HepG2 (cell line): ENCODE measurements around the gene CARHSP1. TPM values are rescaled to one million over a fixed set of nuclear protein-coding genes. Genes with fewer than 3 reads are reported as not detected.
A peak's percentile ranks its signal among the peaks of the same experiment; 100 is the strongest.

ENCODE experiments used
- ARID3A ChIP-seq: IDR thresholded peaks from 2 replicates; pipeline ENCODE4 v1.6.1; 2012; ENCODE audit warnings: low read depth, low read length, improper control_type of control experiment
- ATF5 ChIP-seq: sonication (generic); formaldehyde crosslinking; IDR thresholded peaks from 2 replicates; pipeline ENCODE4 v1.4.0; 2020; ENCODE audit warnings: mild to moderate bottlenecking, low read depth, missing genetic modification reagents
- ATF7-NPFF ChIP-seq: sonication (generic); formaldehyde crosslinking; IDR thresholded peaks from 2 replicates; pipeline ENCODE4 v1.8.1; 2023; ENCODE audit warnings: mild to moderate bottlenecking, low read depth, missing genetic modification reagents, moderate library complexity
- BORCS8-MEF2B ChIP-seq: sonication (generic); formaldehyde crosslinking; IDR thresholded peaks from 2 replicates; pipeline ENCODE4 v1.8.0; 2022; ENCODE audit warnings: mild to moderate bottlenecking, missing genetic modification reagents
- FOSL1 ChIP-seq: sonication (generic); formaldehyde crosslinking; IDR thresholded peaks from 2 replicates; pipeline ENCODE4 v1.9.0; 2021; ENCODE audit warnings: missing genetic modification reagents, borderline replicate concordance
- HCFC1 ChIP-seq: fragments of 150-350 bp; IDR thresholded peaks from 2 replicates; pipeline ENCODE4 v1.6.1; 2014; ENCODE audit warnings: low read depth, low read length
- HNRNPUL1 ChIP-seq: fragments of 200-400 bp; formaldehyde crosslinking; IDR thresholded peaks from 2 replicates; pipeline ENCODE4 v1.6.1; 2017; ENCODE audit warnings: low read depth, mild to moderate bottlenecking, low read length, moderate library complexity
- KLF12 ChIP-seq: sonication (generic); formaldehyde crosslinking; IDR thresholded peaks from 2 replicates; pipeline ENCODE4 v1.4.0; 2020; ENCODE audit warnings: missing genetic modification reagents, borderline replicate concordance
- MLXIP ChIP-seq: sonication (generic); formaldehyde crosslinking; IDR thresholded peaks from 2 replicates; pipeline ENCODE4 v1.9.0; 2021; ENCODE audit warnings: missing genetic modification reagents, borderline replicate concordance
- NFATC3 ChIP-seq: sonication (generic); formaldehyde crosslinking; IDR thresholded peaks from 2 replicates; pipeline ENCODE4 v1.5.1; 2020; ENCODE audit warnings: mild to moderate bottlenecking, missing genetic modification reagents
- NFE2 ChIP-seq: sonication (generic); formaldehyde crosslinking; IDR thresholded peaks from 2 replicates; pipeline ENCODE4 v1.4.0; 2020; ENCODE audit warnings: missing genetic modification reagents
- PRMT3 ChIP-seq: sonication (generic); formaldehyde crosslinking; IDR thresholded peaks from 2 replicates; pipeline ENCODE4 v1.8.1; 2022; ENCODE audit warnings: low read depth, mild to moderate bottlenecking, moderate library complexity, missing genetic modification reagents, borderline replicate concordance
- SKI ChIP-seq: fragments of 450-650 bp; IDR thresholded peaks from one replicate; pipeline ENCODE4 v1.6.1; 2018; ENCODE audit warnings: mild to moderate bottlenecking; ENCODE audit not compliant: partially characterized antibody
- SOX6 ChIP-seq, 2 experiments: fragments of 450-650 bp in 1 of 2; sonication (generic) in 1 of 2; formaldehyde crosslinking in 1 of 2; IDR thresholded peaks; 2 replicates each; pipeline versions ENCODE4 v1.4.0 to v1.6.1; 2017 to 2020; ENCODE audit warnings: antibody characterized with exemption in 1 of 2, mild to moderate bottlenecking in 1 of 2, missing genetic modification reagents in 1 of 2
- ZBTB8A ChIP-seq: sonication (generic); formaldehyde crosslinking; IDR thresholded peaks from 2 replicates; pipeline ENCODE4 v1.4.0; 2020; ENCODE audit warnings: mild to moderate bottlenecking, low read depth, missing genetic modification reagents, borderline replicate concordance
- ZFP91 ChIP-seq: sonication (generic); formaldehyde crosslinking; IDR thresholded peaks from 2 replicates; pipeline ENCODE4 v1.9.0; 2022; ENCODE audit warnings: missing genetic modification reagents, mild to moderate bottlenecking, borderline replicate concordance
- ZNF225 ChIP-seq: sonication (generic); formaldehyde crosslinking; IDR thresholded peaks from 2 replicates; pipeline ENCODE4 v1.4.0; 2020; ENCODE audit warnings: mild to moderate bottlenecking, missing genetic modification reagents
- ZNF333 ChIP-seq: sonication (generic); formaldehyde crosslinking; IDR thresholded peaks from 2 replicates; pipeline ENCODE4 v1.4.0; 2020; ENCODE audit warnings: mild to moderate bottlenecking, missing genetic modification reagents, borderline replicate concordance
- ZNF33B ChIP-seq: sonication (generic); formaldehyde crosslinking; IDR thresholded peaks from 2 replicates; pipeline ENCODE4 v1.5.1; 2020; ENCODE audit warnings: mild to moderate bottlenecking, missing genetic modification reagents
- ZNF556 ChIP-seq: sonication (generic); formaldehyde crosslinking; IDR thresholded peaks from 2 replicates; pipeline ENCODE4 v1.4.0; 2020; ENCODE audit warnings: mild to moderate bottlenecking, missing genetic modification reagents, borderline replicate concordance
- ZNF562 ChIP-seq: sonication (generic); formaldehyde crosslinking; IDR thresholded peaks from 2 replicates; pipeline ENCODE4 v1.8.0; 2022; ENCODE audit warnings: missing genetic modification reagents, borderline replicate concordance
- ZNF564 ChIP-seq: sonication (generic); formaldehyde crosslinking; IDR thresholded peaks from 2 replicates; pipeline ENCODE4 v1.8.1; 2023; ENCODE audit warnings: mild to moderate bottlenecking, missing genetic modification reagents
- polyA plus RNA-seq, 8 experiments: library from polyadenylated mRNA; depleted of rRNA in 3 of 8; stranded (reverse) in 7 of 8; unstranded in 1 of 8; fragments of >200 nt; fragmentation: Illumina TruSeq in 4 of 8; extraction: Trizol in 4 of 8; gene quantifications; 2 replicates each; pipeline versions ENCODE4 v1.2.1 to v1.2.3, GENCODE V29; 2011 to 2016; ENCODE audit warnings: low read depth in 4 of 8, missing spikeins in 1 of 8, mixed read lengths in 1 of 8; ENCODE audit not compliant: insufficient read depth in 1 of 8
- total RNA-seq, 5 experiments: library from RNA; depleted of rRNA; stranded (reverse); fragments of >200 nt; fragmentation: Illumina TruSeq; extraction: Trizol; gene quantifications; 2 replicates each; pipeline ENCODE4 v1.2.3, GENCODE V29; 2016; ENCODE audit warnings: low read depth in 1 of 5

The CARHSP1 gene
- total and polyA plus RNA-seq, 2 of the 13 experiments (the other 11 are each of a cell fraction or from before 2014, with no cell fraction given): 173 to 345 TPM

GRCh38 chr16:8869212-8869987, 594 bp upstream of the CARHSP1 start (continued):
- TF ChIP-seq ARID3A (no peak), ZNF556 (CRISPR knock-in tag) (no peak; the same call in 1 of the 2 replicates), BORCS8-MEF2B (CRISPR knock-in tag) (no peak), MLXIP (CRISPR knock-in tag) (no peak), NFE2 (CRISPR knock-in tag) (no peak), ZNF225 (CRISPR knock-in tag) (no peak), ZNF564 (CRISPR knock-in tag) (no peak), ZNF562 (no peak), SOX6 (IDR thresholded peaks at IDR 0.05) (no peak), SOX6 (CRISPR knock-in tag; IDR thresholded peaks at IDR 0.05) (no peak), ATF7-NPFF (CRISPR knock-in tag) (no peak), SKI (no peak), NFATC3 (CRISPR knock-in tag) (no peak), ZNF333 (CRISPR knock-in tag) (peak; percentile 34; the same call in 1 of the 2 replicates), FOSL1 (CRISPR knock-in tag) (no peak), ZFP91 (CRISPR knock-in tag) (no peak), PRMT3 (CRISPR knock-in tag) (0 out of 2 replicates have a peak, but pooled peaks have one; percentile 1), HCFC1 (no peak), KLF12 (CRISPR knock-in tag) (peak; percentile 66), HNRNPUL1 (no peak), ATF5 (CRISPR knock-in tag) (0 out of 2 replicates have a peak, but pooled peaks have one; percentile 21), ZBTB8A (CRISPR knock-in tag) (no peak), ZNF33B (CRISPR knock-in tag) (no peak)
